ENCODE data around the gene SERPINE3.

SERPINE3 gene

GRCh38 chr13:51363625-51364024 lies 24.1 kb downstream of the SERPINE3 start:
- DNase-seq (ENCODE audit: low read depth) = no peak

GRCh38 chr13:51364404-51365008 lies 25.0 kb downstream of the SERPINE3 start:
- no peak for DNase-seq (ENCODE audit: low read depth)

- peak; percentile 59 for DNase-seq (ENCODE audit: low read depth)
These were observed 30.6 kb downstream of the SERPINE3 start for GRCh38 chr13:51370116-51370515.

GRCh38 chr13:51370811-51371210 lies 31.3 kb downstream of the SERPINE3 start:
- DNase-seq (ENCODE audit: low read depth) = no peak

- no peak for DNase-seq (ENCODE audit: low read depth)
These were observed 32.4 kb downstream of the SERPINE3 start for GRCh38 chr13:51371768-51372399.

GRCh38 chr13:51373451-51373850 lies 34.0 kb downstream of the SERPINE3 start:
- no peak for DNase-seq (ENCODE audit: low read depth)

GRCh38 chr13:51380269-51380668 lies 40.8 kb downstream of the SERPINE3 start:
- peak; percentile 18 for DNase-seq (ENCODE audit: low read depth)

GRCh38 chr13:51385114-51385513 lies 45.6 kb downstream of the SERPINE3 start:
- no peak for DNase-seq (ENCODE audit: low read depth)

GRCh38 chr13:51394724-51395123 lies 55.2 kb downstream of the SERPINE3 start:
- DNase-seq (ENCODE audit: low read depth) = no peak

- DNase-seq (ENCODE audit: low read depth) = no peak
These were observed 56.9 kb downstream of the SERPINE3 start for GRCh38 chr13:51396352-51396751.

GRCh38 chr13:51397262-51397941 lies 57.9 kb downstream of the SERPINE3 start:
- peak; percentile 92 for DNase-seq (ENCODE audit: low read depth)

- no peak for DNase-seq (ENCODE audit: low read depth)
These were observed 65.7 kb downstream of the SERPINE3 start for GRCh38 chr13:51405176-51405575.

- DNase-seq (ENCODE audit: low read depth) = no peak
These were observed 72.9 kb downstream of the SERPINE3 start for GRCh38 chr13:51412431-51412830.
